DND-41 (cell line): ENCODE results near the gene SART1.
A peak's percentile ranks its signal among the peaks of the same experiment; 100 is the strongest.

Experiments used
- ATAC-seq: fragments of 200-7000 bp; cut with Tn5 transposase; 3 replicates; pipeline ENCODE4 v1.9.1; 2021; ENCODE audit warnings: low read depth; ENCODE audit not compliant: insufficient read depth
- DNase-seq: peaks from one replicate; pipeline ENCODE4 v3.0.0-alpha.2; 2020
- H2AFZ ChIP-seq: 2 replicates; pipeline ENCODE4 v1.6.0; 2012; ENCODE audit warnings: low read depth, low read length
- H3K27ac ChIP-seq: 2 replicates; pipeline ENCODE4 v1.5.1; 2012; ENCODE audit warnings: low read length, inconsistent platforms
- H3K27me3 ChIP-seq: fragments of 200-600 bp; sonication (generic); 2 replicates; pipeline ENCODE4 v1.6.0; 2012; ENCODE audit warnings: low read length, mild to moderate bottlenecking, inconsistent platforms; ENCODE audit not compliant: insufficient read depth, poor library complexity
- H3K36me3 ChIP-seq: 2 replicates; pipeline ENCODE4 v1.5.1; 2012; ENCODE audit warnings: low read length, inconsistent platforms; ENCODE audit not compliant: insufficient read depth
- H3K4me1 ChIP-seq: 2 replicates; pipeline ENCODE4 v1.5.1; 2012; ENCODE audit warnings: mild to moderate bottlenecking, low read length; ENCODE audit not compliant: insufficient read depth
- H3K4me2 ChIP-seq: 2 replicates; pipeline ENCODE4 v1.6.0; 2012; ENCODE audit warnings: mild to moderate bottlenecking, moderate library complexity, low read length, inconsistent platforms; ENCODE audit not compliant: insufficient read depth
- H3K4me3 ChIP-seq, 2 experiments: fragments of 200-600 bp in 1 of 2; shearing (Covaris generic) in 1 of 2; 2 replicates each; pipeline ENCODE4 v1.5.1; 2012 to 2016; ENCODE audit warnings: inconsistent platforms in 2 of 2, low read length in 2 of 2, mild to moderate bottlenecking in 2 of 2, low read depth in 1 of 2, moderate library complexity in 1 of 2
- H3K79me2 ChIP-seq: 2 replicates; pipeline ENCODE4 v1.6.0; 2012; ENCODE audit warnings: low read length, inconsistent platforms; ENCODE audit not compliant: insufficient read depth
- H3K9ac ChIP-seq: 2 replicates; pipeline ENCODE4 v1.6.0; 2012; ENCODE audit warnings: low read depth, mild to moderate bottlenecking, inconsistent platforms, low read length, moderate library complexity
- H3K9me3 ChIP-seq: 2 replicates; pipeline ENCODE4 v1.5.1; 2012; ENCODE audit warnings: low read length, moderate library complexity, mild to moderate bottlenecking, inconsistent platforms; ENCODE audit not compliant: insufficient read depth, severe bottlenecking
- H4K20me1 ChIP-seq: 2 replicates; pipeline ENCODE4 v1.6.0; 2012; ENCODE audit warnings: low read length; ENCODE audit not compliant: insufficient read depth
- EZH2 ChIP-seq: IDR thresholded peaks from 3 replicates; pipeline ENCODE4 v1.6.1; 2012; ENCODE audit warnings: borderline replicate concordance, low read depth, mild to moderate bottlenecking, moderate library complexity, low read length, inconsistent platforms; ENCODE audit not compliant: severe bottlenecking
- TF ChIP-seq, protein P1 (sequence below): IDR thresholded peaks from 2 replicates; pipeline ENCODE4 v1.5.1; 2012; ENCODE audit warnings: borderline replicate concordance, low read length, moderate library complexity, mild to moderate bottlenecking; ENCODE audit not compliant: poor library complexity, severe bottlenecking; ENCODE audit errors: extremely low read depth

The SART1 gene

DNA sequence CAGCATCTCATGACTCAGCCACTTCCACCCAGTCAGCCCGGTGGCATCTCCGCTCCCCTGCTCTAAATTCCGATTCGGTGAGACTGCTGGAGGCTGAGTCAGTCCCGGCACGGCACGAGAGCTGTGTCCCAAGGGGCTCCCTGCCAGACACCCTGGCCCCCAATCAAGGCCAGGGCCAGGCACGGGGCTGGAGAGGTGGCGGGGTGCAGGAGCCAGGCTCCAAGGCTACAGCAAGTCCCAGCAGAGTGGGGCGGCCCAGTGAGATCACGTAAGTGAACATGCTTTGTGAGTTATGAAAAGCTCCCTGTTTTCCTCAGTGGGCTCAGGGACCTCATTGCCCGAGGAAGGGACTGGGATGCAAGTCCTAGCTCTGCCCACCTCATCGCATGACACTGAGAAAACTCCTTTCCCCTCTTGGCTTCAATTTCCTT is 45.7 kb upstream of the SART1 start:
- peaks cover 29% of the 10 kb centered on the region for H3K4me1 ChIP-seq
- no peaks in the 10 kb centered on the region for H3K27me3 ChIP-seq
- no peak overlapping the region for H2AFZ ChIP-seq
- H3K79me2 ChIP-seq: peaks cover 35% of the 10 kb centered on the region
- no peak overlapping the region for H3K4me2 ChIP-seq
- TF ChIP-seq EZH2: no peak
- TF ChIP-seq, protein P1, sequence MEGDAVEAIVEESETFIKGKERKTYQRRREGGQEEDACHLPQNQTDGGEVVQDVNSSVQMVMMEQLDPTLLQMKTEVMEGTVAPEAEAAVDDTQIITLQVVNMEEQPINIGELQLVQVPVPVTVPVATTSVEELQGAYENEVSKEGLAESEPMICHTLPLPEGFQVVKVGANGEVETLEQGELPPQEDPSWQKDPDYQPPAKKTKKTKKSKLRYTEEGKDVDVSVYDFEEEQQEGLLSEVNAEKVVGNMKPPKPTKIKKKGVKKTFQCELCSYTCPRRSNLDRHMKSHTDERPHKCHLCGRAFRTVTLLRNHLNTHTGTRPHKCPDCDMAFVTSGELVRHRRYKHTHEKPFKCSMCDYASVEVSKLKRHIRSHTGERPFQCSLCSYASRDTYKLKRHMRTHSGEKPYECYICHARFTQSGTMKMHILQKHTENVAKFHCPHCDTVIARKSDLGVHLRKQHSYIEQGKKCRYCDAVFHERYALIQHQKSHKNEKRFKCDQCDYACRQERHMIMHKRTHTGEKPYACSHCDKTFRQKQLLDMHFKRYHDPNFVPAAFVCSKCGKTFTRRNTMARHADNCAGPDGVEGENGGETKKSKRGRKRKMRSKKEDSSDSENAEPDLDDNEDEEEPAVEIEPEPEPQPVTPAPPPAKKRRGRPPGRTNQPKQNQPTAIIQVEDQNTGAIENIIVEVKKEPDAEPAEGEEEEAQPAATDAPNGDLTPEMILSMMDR: no peak
- H3K27ac ChIP-seq: no peak overlapping the region
- no peaks in the 10 kb centered on the region for H3K9me3 ChIP-seq
- ATAC-seq: no peak
- peaks cover 15% of the 10 kb centered on the region for H4K20me1 ChIP-seq
- DNase-seq: no peak
- H3K4me3 ChIP-seq: no peak overlapping the region
- peaks cover 24% of the 10 kb centered on the region for H3K36me3 ChIP-seq
- H3K9ac ChIP-seq: no peak overlapping the region

- Histone ChIP-seq H3K27me3 (no peaks in the 10 kb centered on the region), H3K9me3 (no peaks in the 10 kb centered on the region), H3K4me2 (peak overlapping the region; percentile 98; the same call in 1 of the 2 replicates), H3K9ac (peak overlapping the region; percentile 99; the same call in 1 of the 2 replicates), H3K27ac (no peak overlapping the region), H4K20me1 (peaks cover 15% of the 10 kb centered on the region), H3K79me2 (peaks cover 36% of the 10 kb centered on the region), H3K4me1 (peaks cover 33% of the 10 kb centered on the region), H2AFZ (no peak overlapping the region), H3K4me3 (no peak overlapping the region), H3K36me3 (peaks cover 29% of the 10 kb centered on the region)
- ATAC-seq (no peak), DNase-seq (no peak)
- TF ChIP-seq, protein P1: no peak
- TF ChIP-seq EZH2: no peak
Measured at GRCh38 chr11:65916391-65916790, 45.1 kb upstream of the SART1 start.

- peak overlapping the region in 1 of 2 experiments; percentile 99; a peak in 2 of 4 replicates for H3K4me3 ChIP-seq
- H4K20me1 ChIP-seq: peaks cover 15% of the 10 kb centered on the region
- DNase-seq (no peak), ATAC-seq (no peak)
- H3K27me3 ChIP-seq: no peaks in the 10 kb centered on the region
- peaks cover 35% of the 10 kb centered on the region for H3K36me3 ChIP-seq
- peak overlapping the region; percentile 98 for H3K4me2 ChIP-seq
- H3K9me3 ChIP-seq: no peaks in the 10 kb centered on the region
- H3K27ac ChIP-seq: no peak overlapping the region; the same call in 1 of the 2 replicates
- H2AFZ ChIP-seq: no peak overlapping the region
- peak overlapping the region; percentile 99; the same call in 1 of the 2 replicates for H3K9ac ChIP-seq
- peaks cover 36% of the 10 kb centered on the region for H3K79me2 ChIP-seq
- no peak for TF ChIP-seq EZH2
- TF ChIP-seq, protein P1: no peak
- peaks cover 33% of the 10 kb centered on the region for H3K4me1 ChIP-seq
Measured at GRCh38 chr11:65917077-65917433, 44.5 kb upstream of the SART1 start.
